Dedifferentiated amniotic fluid mesenchymal stem cell (primary cell): ENCODE results near the gene P2RX4.
"Not testable (repeated sequence)": the region's sequence is repeated elsewhere in the genome, so short reads cannot be mapped to it uniquely, and the experiment has no call there.

Experiments used
- DNase-seq: peaks from one replicate; pipeline ENCODE4 v3.0.0-alpha.2; 2016; ENCODE audit errors: extremely low spot score

The P2RX4 gene

GRCh38 chr12:121209624-121210572 lies at the start of gene P2RX4:
Gene P2RX4 (plus strand): TSS chr12:121210129. CDS start chr12:121210165, 36 bp downstream.
- DNase-seq, result peak; percentile 46

DNA sequence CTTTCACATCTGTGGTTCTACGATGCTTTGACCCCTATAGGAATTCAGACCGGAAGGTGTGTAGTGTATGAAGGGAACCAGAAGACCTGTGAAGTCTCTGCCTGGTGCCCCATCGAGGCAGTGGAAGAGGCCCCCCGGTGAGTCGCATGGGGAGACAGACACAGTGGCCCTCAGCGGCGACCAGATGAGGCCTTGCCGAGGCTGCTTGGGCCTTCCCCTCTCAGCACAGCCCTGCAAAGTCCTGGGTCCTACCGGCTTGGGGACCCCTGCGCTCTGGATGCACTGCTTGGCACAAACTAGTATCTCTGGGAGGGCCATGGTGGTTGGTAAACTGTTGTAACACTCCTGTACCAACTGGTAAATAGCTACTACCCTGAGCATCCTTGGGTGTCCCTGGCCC lies 47.5 kb upstream of the P2RX4 start:
- DNase-seq, result no peak

- no peak for DNase-seq
Measured at GRCh38 chr12:121162985-121163384, 46.9 kb upstream of the P2RX4 start.

GRCh38 chr12:121164839-121165238 lies 45.1 kb upstream of the P2RX4 start:
- DNase-seq, result not testable (repeated sequence)

- no peak for DNase-seq
Measured at GRCh38 chr12:121165316-121165715, 44.6 kb upstream of the P2RX4 start.

DNA sequence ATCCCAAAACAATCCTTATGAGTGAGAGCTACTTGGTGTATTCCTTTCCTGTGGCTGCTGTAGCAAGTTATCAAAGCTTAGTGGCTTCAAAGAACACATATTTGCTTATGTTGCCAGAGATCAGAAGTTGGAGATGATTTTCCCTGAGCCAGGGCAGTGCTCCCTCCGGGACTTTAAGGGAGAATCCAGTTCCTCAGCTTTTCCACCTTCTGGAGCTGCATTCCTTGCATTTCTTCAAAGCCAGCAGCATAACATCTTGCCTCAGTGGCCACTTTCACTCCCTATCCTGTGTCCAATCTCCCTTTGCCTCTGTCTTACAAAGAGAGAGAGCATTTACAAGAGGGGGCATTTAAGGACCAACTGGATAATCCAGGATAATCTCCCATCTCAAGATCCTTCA lies 43.6 kb upstream of the P2RX4 start:
- DNase-seq, result no peak

DNA sequence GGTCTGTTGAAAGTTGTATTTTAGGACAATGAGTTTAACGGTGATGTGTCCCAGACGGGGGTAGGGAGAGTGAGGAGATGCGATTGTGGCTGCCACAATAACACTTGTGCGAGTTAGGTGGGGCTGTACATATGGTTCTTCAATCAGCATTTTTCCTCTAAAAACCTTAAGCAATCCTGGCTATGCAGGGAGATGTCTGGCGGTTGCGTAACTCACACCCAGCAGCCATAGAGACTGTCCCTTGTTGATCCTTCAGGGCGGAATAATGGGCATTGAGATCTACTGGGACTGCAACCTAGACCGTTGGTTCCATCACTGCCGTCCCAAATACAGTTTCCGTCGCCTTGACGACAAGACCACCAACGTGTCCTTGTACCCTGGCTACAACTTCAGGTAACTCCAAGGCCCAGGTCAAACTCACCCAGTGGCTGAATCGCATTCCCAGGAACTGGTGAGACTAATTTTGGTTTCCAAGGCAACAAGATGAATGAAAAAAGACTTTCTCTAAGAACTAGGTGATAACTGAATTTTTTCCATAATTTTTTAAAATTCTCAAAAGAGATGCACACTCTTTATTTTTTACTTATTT lies 42.6 kb upstream of the P2RX4 start:
- DNase-seq, result no peak

GRCh38 chr12:121167951-121168350 lies 42.0 kb upstream of the P2RX4 start:
- no peak for DNase-seq

DNA sequence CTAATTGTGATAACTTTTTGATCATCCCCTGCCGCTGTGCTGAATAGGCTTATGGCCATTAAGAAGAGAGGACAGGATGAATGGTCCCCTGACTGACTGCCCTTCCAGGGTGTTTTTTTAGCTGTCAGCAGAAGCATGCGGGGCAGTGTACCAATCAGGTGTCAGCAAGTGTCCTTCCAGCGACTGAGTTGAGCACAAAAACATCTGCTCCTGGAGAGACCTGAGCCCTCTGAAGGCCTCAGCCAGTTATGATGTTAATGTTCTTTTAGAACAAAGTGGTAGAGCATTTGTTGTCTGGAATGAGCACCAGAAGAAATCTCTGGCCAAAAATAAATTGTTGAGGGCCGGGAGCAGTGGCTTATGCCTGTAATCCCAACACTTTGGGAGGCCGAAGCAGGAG lies 39.8 kb upstream of the P2RX4 start:
- DNase-seq, result no peak

DNA sequence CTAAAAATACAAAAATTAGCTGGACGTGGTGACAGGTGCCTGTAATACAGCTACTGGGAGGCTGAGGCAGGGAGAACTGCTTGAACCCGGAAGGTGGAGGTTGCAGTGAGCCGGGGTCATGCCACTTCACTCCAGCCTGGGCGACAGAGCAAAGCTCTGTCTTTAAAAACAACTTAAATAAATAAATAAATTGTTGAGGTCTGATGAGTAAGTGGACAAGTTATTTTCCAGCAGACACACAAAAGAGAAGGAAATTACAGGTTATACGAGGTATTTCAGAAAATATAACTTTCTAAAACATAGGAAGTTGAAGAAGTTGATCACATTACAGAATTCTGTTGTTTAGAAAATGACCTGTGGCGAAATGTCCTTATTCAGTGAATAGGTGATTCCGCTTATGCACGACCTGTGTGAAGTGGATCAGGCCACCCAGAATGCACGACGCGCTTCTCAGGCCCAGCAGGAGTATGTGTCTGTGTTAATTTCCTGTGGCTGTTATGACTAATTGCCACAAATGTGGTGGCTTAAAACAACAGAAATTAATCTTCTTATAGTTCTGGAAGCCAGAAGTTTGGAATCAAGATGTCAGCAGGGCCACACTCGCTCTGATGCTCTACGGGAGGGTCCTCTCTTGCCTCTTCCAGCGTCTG lies 39.2 kb upstream of the P2RX4 start:
- no peak for DNase-seq

DNA sequence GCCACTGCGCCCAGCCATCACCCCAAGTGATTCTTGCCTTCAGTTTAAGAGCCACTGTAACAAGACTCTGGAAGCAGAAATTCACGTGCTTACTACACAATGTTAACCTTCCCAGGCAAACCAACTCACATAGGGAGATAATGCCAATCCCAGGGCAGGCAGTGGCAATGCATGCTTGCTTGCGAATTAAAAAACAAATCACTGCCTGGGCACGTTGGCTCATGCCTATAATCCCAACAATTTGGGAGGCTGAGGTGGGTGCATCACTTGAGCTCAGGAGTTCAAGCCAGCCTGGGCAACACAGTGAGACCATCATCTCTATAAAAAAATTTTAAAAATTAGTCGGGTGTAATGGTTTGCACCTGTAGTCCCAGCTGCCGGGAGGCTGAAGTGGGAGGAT lies 37.8 kb upstream of the P2RX4 start:
- no peak for DNase-seq

GRCh38 chr12:121175383-121176119 lies 34.4 kb upstream of the P2RX4 start:
- no peak for DNase-seq

DNA sequence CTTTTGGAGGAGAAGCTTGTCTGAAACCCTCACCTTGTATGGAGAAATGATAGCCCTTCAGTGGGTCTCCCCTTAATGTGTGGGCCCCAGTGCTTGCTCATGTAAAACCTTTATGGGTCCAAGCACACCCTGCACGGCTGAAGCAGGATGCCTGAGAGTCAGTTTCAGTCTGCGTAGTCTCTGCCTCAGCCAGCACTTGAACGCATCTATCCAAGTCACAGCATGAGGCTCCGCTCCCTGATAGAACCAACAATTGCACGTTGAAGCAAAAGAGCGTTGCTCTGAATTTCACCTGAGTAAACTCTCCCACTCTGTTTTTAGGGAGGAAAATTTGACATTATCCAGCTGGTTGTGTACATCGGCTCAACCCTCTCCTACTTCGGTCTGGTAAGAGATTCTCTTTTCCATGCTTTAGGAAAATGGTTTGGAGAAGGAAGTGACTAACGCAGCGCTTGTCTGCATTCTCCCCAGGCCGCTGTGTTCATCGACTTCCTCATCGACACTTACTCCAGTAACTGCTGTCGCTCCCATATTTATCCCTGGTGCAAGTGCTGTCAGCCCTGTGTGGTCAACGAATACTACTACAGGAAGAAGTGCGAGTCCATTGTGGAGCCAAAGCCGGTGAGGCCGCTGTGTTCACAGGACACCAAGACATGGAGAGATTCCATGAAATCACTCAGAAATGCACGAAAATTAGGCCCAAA lies 33.0 kb upstream of the P2RX4 start:
- DNase-seq, result no peak

GRCh38 chr12:121181181-121181580 lies 28.7 kb upstream of the P2RX4 start:
- no peak for DNase-seq

GRCh38 chr12:121182222-121182893 lies 27.6 kb upstream of the P2RX4 start:
- no peak for DNase-seq

- no peak for DNase-seq
Measured at GRCh38 chr12:121184425-121184824, 25.5 kb upstream of the P2RX4 start.

DNA sequence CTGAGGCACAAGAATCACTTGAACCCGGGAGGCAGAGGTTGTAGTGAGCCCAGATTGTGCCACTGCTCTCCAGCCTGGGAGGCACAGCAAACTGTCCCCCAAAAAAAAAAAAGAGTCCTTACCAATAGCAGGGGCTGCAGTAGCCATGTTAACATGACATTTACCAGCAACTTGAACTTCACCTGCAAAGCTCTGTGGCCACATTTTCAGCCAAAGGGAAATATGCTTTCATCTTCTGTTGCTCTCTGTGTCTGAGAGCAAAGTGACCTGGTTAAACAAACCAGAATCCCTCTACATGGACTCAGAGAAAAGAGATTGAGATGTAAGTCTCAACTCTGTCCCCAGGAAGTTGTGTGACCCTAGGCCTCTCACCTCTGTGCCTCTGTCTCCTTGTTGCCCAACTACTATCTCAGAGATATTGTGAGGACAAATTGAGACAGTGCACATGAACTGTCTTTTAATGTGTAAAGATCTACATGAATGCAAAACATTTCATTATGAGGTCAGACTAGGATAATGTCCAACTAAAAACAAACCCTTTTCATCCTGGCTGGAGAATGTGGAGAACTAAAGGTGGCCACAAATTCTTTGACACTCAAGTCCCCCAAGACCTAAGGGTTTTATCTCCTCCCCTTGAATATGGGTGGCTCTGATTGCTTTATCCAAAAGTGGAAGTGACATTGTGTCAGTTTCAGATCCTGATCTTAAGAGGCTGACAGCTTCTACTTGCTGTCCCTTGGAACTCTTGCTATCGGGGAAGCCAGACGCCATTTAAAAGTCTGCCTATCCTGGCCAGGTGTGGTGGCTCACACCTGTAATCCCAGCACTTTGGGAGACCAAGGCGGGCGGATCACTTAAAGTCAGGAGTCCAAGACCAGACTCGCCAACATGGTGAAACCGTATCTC lies 24.7 kb upstream of the P2RX4 start:
- no peak for DNase-seq

DNA sequence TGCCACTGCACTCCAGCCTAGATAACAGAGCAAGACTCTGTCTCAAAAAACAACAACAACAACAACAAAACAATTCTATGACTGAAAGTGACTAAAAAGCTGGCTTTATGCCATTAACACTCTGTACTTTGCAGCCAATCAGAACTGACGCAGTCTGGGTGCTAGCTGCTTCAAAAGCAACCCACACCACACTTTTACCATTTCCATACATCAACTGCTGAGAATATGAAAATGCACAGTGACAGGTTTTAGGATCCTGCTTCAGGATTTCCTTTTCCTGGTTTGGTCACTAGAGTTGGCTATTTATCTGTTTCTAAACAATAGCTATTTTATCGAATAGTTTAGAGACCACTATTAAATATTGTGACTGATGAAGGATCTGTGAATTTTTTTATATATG lies 23.1 kb upstream of the P2RX4 start:
- DNase-seq, result no peak

DNA sequence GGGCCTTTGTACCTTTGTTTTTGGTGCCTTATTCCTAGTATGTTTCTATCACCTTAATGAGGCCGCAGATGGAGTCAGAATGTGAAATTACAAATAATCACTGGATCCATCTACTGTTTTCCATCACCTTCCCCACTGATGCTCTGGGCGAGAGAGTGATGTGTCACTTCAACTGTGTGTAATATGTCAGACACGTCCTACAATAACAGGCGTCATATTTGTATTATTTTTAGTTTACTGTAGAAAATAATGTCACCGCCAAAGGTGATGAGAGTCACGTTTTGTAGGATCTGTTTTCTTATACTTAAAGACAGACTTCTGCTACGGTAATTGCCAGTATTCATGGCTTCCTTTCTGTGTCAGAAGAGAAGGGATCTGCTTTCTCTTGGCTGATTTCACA lies 22.4 kb upstream of the P2RX4 start:
- DNase-seq, result no peak

DNA sequence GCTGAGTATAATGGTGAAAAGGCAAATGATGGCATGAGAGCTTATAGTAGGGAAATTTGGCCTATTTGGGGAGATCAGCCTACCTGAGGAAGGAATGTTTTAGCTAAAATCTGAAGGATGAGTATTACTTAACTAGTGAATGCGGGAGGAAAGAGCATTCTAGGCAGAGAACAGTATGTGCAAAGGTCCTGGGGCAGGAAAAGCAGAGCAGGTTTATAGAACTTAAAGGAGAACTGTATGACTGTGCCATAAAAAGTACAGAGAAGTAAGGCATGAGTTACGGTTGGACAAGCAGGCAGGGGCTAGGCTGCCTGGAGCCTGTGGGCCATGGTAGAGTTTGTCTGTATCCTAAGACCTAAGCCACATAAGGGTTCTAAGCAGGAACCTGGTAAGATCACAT lies 21.7 kb upstream of the P2RX4 start:
- no peak for DNase-seq
